ENCODE data around the gene CACNA1I. TPM values are rescaled to one million over a fixed set of nuclear protein-coding genes. Genes with fewer than 3 reads are reported as not detected.

The CACNA1I gene
- total RNA-seq, 1 experiment from 2014 or later = 0.15 TPM

GRCh38 chr22:39686776-39687525 lies 116.4 kb downstream of the CACNA1I start:
- H3K79me2 ChIP-seq (ENCODE audit: insufficient read depth, low read length) = no peaks in the 10 kb centered on the region
- no TSS peak for BruUV-seq (replicated peaks)
- TF ChIP-seq ATF3 (IDR thresholded peaks at IDR 0.05) = no peak
- no peak for TF ChIP-seq SRF (IDR thresholded peaks at IDR 0.05; ENCODE audit: low read depth)
- no peak for TF ChIP-seq RAD21 (IDR thresholded peaks at IDR 0.05; ENCODE audit: low read depth)
- TF ChIP-seq CTCF (IDR thresholded peaks at IDR 0.05 in 2 of 3, conservative IDR thresholded peaks at IDR 0.05 in 1 of 3; ENCODE audit: borderline replicate concordance in 1 of 3, insufficient read depth in 1 of 3, low read depth in 2 of 3, low read length in 2 of 3) = no peak
- TF ChIP-seq JUND (IDR thresholded peaks at IDR 0.05) = no peak
- TF ChIP-seq ZBTB33 (IDR thresholded peaks at IDR 0.05; ENCODE audit: extremely low read depth, insufficient replicate concordance, low read length) = no peak
- no peak for TF ChIP-seq SIN3A (IDR thresholded peaks at IDR 0.05; ENCODE audit: low read depth)
- no peak for TF ChIP-seq EZH2phosphoT487 (IDR thresholded peaks at IDR 0.05; ENCODE audit: borderline replicate concordance)
- no peak for TF ChIP-seq EZH2 (IDR thresholded peaks at IDR 0.05)
- no peak for TF ChIP-seq ZFX (IDR thresholded peaks at IDR 0.05)
- no peak for TF ChIP-seq MAX (IDR thresholded peaks at IDR 0.05)
- TF ChIP-seq REST (IDR thresholded peaks at IDR 0.05; ENCODE audit: low read depth) = no peak
- no peak for TF ChIP-seq POLR2AphosphoS5 (IDR thresholded peaks at IDR 0.05; ENCODE audit: low read depth, low read length)
- no peak for TF ChIP-seq CBX3 (IDR thresholded peaks at IDR 0.05; ENCODE audit: low read depth)
- no peak for TF ChIP-seq EGR1 (IDR thresholded peaks at IDR 0.05; ENCODE audit: low read depth)
- TF ChIP-seq TCF7L2 (IDR thresholded peaks at IDR 0.05; ENCODE audit: borderline replicate concordance, extremely low read depth, insufficient read depth, insufficient read length) = no peak
- H3K4me2 ChIP-seq (ENCODE audit: low read length) = no peak overlapping the region
- CTCF ChIA-PET = no interaction called here
- RAD21 ChIA-PET (ENCODE audit: low non-redundant PET in 1 of 2, low total read pairs in 2 of 2, uncharacterized antibody in 2 of 2, unreplicated experiment in 2 of 2) = no interaction called here
- ATAC-seq (no peak), DNase-seq (ENCODE audit: low read depth, low spot score) (no peak)
- no peaks in the 10 kb centered on the region for H3K9me2 ChIP-seq (ENCODE audit: insufficient read depth)
- H3K4me3 ChIP-seq (replicated peaks in 1 of 2; ENCODE audit: low read depth in 1 of 2, low read length in 2 of 2) = no peak overlapping the region
- H3K36me3 ChIP-seq (ENCODE audit: control insufficient read depth in 1 of 2, insufficient read depth in 2 of 2, low read length in 2 of 2) = no peaks in the 10 kb centered on the region
- H3K27ac ChIP-seq (ENCODE audit: low read depth, low read length) = no peak overlapping the region
- no peak overlapping the region for H2AFZ ChIP-seq (ENCODE audit: low read depth, low read length, poor library complexity, severe bottlenecking)
- intact Hi-C loops (cut with micrococcal nuclease) = no loop called here
- no peaks in the 10 kb centered on the region for H4K20me1 ChIP-seq (ENCODE audit: insufficient read depth)
- no peaks in the 10 kb centered on the region for H3K27me3 ChIP-seq (ENCODE audit: insufficient read depth, low read length)
- H3K9me3 ChIP-seq (ENCODE audit: control insufficient read depth in 1 of 2, insufficient read depth in 1 of 2, low read depth in 1 of 2, low read length in 2 of 2) = no peaks in the 10 kb centered on the region
- H3K4me1 ChIP-seq (ENCODE audit: control insufficient read depth in 1 of 2, insufficient read depth in 2 of 2, low read length in 2 of 2) = no peaks in the 10 kb centered on the region
- POLR2A ChIA-PET = no interaction called here
- H3K9ac ChIP-seq (ENCODE audit: low read length) = no peak overlapping the region
